ENCODE data around the gene COPG2. TPM values are rescaled to one million over a fixed set of nuclear protein-coding genes. Genes with fewer than 3 reads are reported as not detected.

COPG2 gene
- 15.4 and 18.8 TPM in 2 replicates for total RNA-seq

GRCh38 chr7:130668258-130669084 lies at the start of gene COPG2:
TSS of gene COPG2 (minus strand) at chr7:130668748. CDS start at chr7:130668668, 80 bp downstream.

GRCh38 chr7:130491841-130492522 lies 176.6 kb downstream of the COPG2 start, which contains the start of gene MEST:
TSS of gene MEST (plus strand) at chr7:130492085. CDS start at chr7:130492314, 229 bp downstream.

Other genes with a start within 250 kb of the COPG2 start
- gene CEP41, start 227.7 kb downstream of the COPG2 start, total RNA-seq = 6.5 and 9.8 TPM in 2 replicates
- gene MEST, start 176.7 kb downstream of the COPG2 start, total RNA-seq = 1.1 and 3.2 TPM in 2 replicates
- not detected in 2 replicates for gene TSGA13, start 17.8 kb upstream of the COPG2 start, total RNA-seq
- not detected in 2 replicates for gene KLF14, start 65.5 kb upstream of the COPG2 start, total RNA-seq